OCI-LY7 (cell line): ENCODE measurements around the gene TLE5. TPM values are rescaled to one million over a fixed set of nuclear protein-coding genes. Genes with fewer than 3 reads are reported as not detected.

Experiments used
- BruUV-seq: library from RNA; stranded (reverse); fragments of 400-500 nt; replicated peaks from 2 replicates; lab custom pipeline; 2021; lab: Mats Ljungman, UMichigan
- CTCF ChIA-PET: fragments of 300-600 bp; sonication (Branson Sonifier 250); formaldehyde crosslinking; loops from one replicate; lab custom pipeline; 2022; ENCODE audit warnings: antibody characterized with exemption; ENCODE audit not compliant: unreplicated experiment; lab: Charles Lee
- POLR2A ChIA-PET: fragments of 300-600 bp; sonication (Branson Sonifier 250); formaldehyde crosslinking; loops from one replicate; lab custom pipeline; 2022; ENCODE audit warnings: antibody characterized with exemption; lab: Charles Lee
- DNase-seq: peaks from one replicate; pipeline ENCODE4 v3.0.0-alpha.2; 2015; ENCODE audit warnings: low spot score
- H2AFZ ChIP-seq: fragments of 200-600 bp; sonication (generic), shearing (Covaris generic); 2 replicates; pipeline ENCODE4 v1.6.1; 2014; ENCODE audit warnings: mild to moderate bottlenecking, antibody characterized with exemption, low read length, moderate library complexity
- H3K27ac ChIP-seq: fragments of 200-600 bp; sonication (generic); 2 replicates; pipeline ENCODE4 v1.5.1; 2014; ENCODE audit warnings: mixed run types, low read depth, mild to moderate bottlenecking, moderate library complexity, low read length, inconsistent platforms; ENCODE audit not compliant: poor library complexity, severe bottlenecking
- H3K36me3 ChIP-seq: fragments of 200-600 bp; sonication (generic); 2 replicates; pipeline ENCODE4 v1.6.1; 2014; ENCODE audit warnings: mild to moderate bottlenecking, antibody characterized with exemption, low read length, moderate library complexity, mixed read lengths; ENCODE audit not compliant: insufficient read depth
- H3K4me1 ChIP-seq: fragments of 200-600 bp; sonication (generic); 2 replicates; pipeline ENCODE4 v1.5.1; 2014; ENCODE audit warnings: mild to moderate bottlenecking, low read length; ENCODE audit not compliant: insufficient read depth, poor library complexity, severe bottlenecking
- H3K4me2 ChIP-seq: fragments of 200-600 bp; sonication (generic); 2 replicates; pipeline ENCODE4 v1.6.1; 2014; ENCODE audit warnings: mild to moderate bottlenecking, low read length
- H3K4me3 ChIP-seq: fragments of 200-600 bp; sonication (generic); 2 replicates; pipeline ENCODE4 v1.5.1; 2014; ENCODE audit warnings: mild to moderate bottlenecking, low read depth, low read length; ENCODE audit not compliant: poor library complexity, severe bottlenecking
- H3K79me2 ChIP-seq: fragments of 200-600 bp; sonication (generic); 2 replicates; pipeline ENCODE4 v1.6.1; 2016; ENCODE audit warnings: low read depth, mild to moderate bottlenecking, low read length, moderate library complexity, mixed read lengths; ENCODE audit not compliant: insufficient read depth
- H3K9me2 ChIP-seq: fragments of 200-600 bp; sonication (generic); 2 replicates; pipeline ENCODE4 v1.6.1; 2016; ENCODE audit warnings: mild to moderate bottlenecking, low read length, mixed read lengths; ENCODE audit not compliant: insufficient read depth
- H3K9me3 ChIP-seq: fragments of 200-600 bp; sonication (generic); 2 replicates; pipeline ENCODE4 v1.6.1; 2014; ENCODE audit warnings: mild to moderate bottlenecking, mixed run types, low read length, mixed read lengths
- H4K20me1 ChIP-seq: fragments of 200-600 bp; sonication (generic); 2 replicates; pipeline ENCODE4 v1.6.1; 2014; ENCODE audit warnings: mild to moderate bottlenecking, antibody characterized with exemption, low read length, moderate library complexity, mixed read lengths; ENCODE audit not compliant: insufficient read depth
- CTCF ChIP-seq: fragments of 200-600 bp; sonication (generic); conservative IDR thresholded peaks from 2 replicates; pipeline ENCODE4 v1.5.1; 2014; ENCODE audit warnings: mild to moderate bottlenecking, antibody characterized with exemption, low read length, moderate library complexity, mixed read lengths
- EZH2phosphoT487 ChIP-seq: fragments of 200-600 bp; sonication (generic); IDR thresholded peaks from 2 replicates; pipeline ENCODE4 v1.6.1; 2018; ENCODE audit warnings: low read depth, borderline replicate concordance, mild to moderate bottlenecking, mixed run types, antibody characterized with exemption, low read length, moderate library complexity, mixed read lengths
- intact Hi-C: fragments of 100-400 bp; cut with micrococcal nuclease; formaldehyde crosslinking; loops from one replicate; pipeline ENCODE4 v1.10.0; 2022; ENCODE audit not compliant: unreplicated experiment
- total RNA-seq, 2 experiments: library from RNA; depleted of rRNA in 1 of 2; stranded (reverse); fragments of >200 nt in 1 of 2; shearing (Covaris generic) in 1 of 2; gene quantifications; 2 replicates each; pipeline ENCODE4 v1.2.3, GENCODE V29; 2014 to 2022

TLE5 gene
- total RNA-seq, 2 experiments from 2014 or later = 376 to 424 TPM

GRCh38 chr19:3054972-3055740 lies 7.1 kb downstream of the TLE5 start:
- no peak overlapping the region for H3K4me3 ChIP-seq
- POLR2A ChIA-PET = no interaction called here
- intact Hi-C loops = no loop called here
- no peak overlapping the region for H3K27ac ChIP-seq
- no peaks in the 10 kb centered on the region for H3K9me3 ChIP-seq
- TF ChIP-seq CTCF (no peak), EZH2phosphoT487 (no peak)
- BruUV-seq = no TSS peak
- H3K4me2 ChIP-seq = no peak overlapping the region
- DNase-seq = no peak
- H3K4me1 ChIP-seq = peaks cover 6% of the 10 kb centered on the region
- H4K20me1 ChIP-seq = peaks cover 4% of the 10 kb centered on the region; the same call in 1 of the 2 replicates
- H3K79me2 ChIP-seq = peaks cover 23% of the 10 kb centered on the region; the same call in 1 of the 2 replicates
- H2AFZ ChIP-seq = no peak overlapping the region
- H3K36me3 ChIP-seq = peaks cover 79% of the 10 kb centered on the region
- CTCF ChIA-PET = interaction anchor here (0.6 kb wide), 1 partner anchor 12 kb away, joined by 3 read pairs; no protein-coding TSS in a partner anchor
- H3K9me2 ChIP-seq = no peaks in the 10 kb centered on the region

- Histone ChIP-seq H4K20me1 (peaks cover 4% of the 10 kb centered on the region; the same call in 1 of the 2 replicates), H3K36me3 (peaks cover 72% of the 10 kb centered on the region), H2AFZ (no peak overlapping the region), H3K9me3 (no peaks in the 10 kb centered on the region), H3K9me2 (no peaks in the 10 kb centered on the region), H3K4me2 (no peak overlapping the region), H3K4me3 (no peak overlapping the region), H3K27ac (no peak overlapping the region), H3K79me2 (peaks cover 16% of the 10 kb centered on the region; the same call in 1 of the 2 replicates), H3K4me1 (no peaks in the 10 kb centered on the region)
- no peak for DNase-seq
- ChIA-PET POLR2A (no interaction called here), CTCF (no interaction called here)
- no peak for TF ChIP-seq CTCF
- no peak for TF ChIP-seq EZH2phosphoT487
- intact Hi-C loops = no loop called here
- no TSS peak for BruUV-seq
These were observed 7.9 kb downstream of the TLE5 start for GRCh38 chr19:3054265-3054971.
